ENCODE data around the gene RPTOR.

RPTOR gene

GRCh38 chr17:81015136-81015535 is 470.5 kb downstream of the RPTOR start:
- Histone ChIP-seq H3F3A (ENCODE audit: insufficient read depth, low read length) (no peaks in the 10 kb centered on the region), H3K79me2 (ENCODE audit: insufficient read depth, low read length) (no peaks in the 10 kb centered on the region), H3K9ac (ENCODE audit: low read length) (no peak overlapping the region), H3K4me2 (ENCODE audit: low read length) (no peak overlapping the region), H3K27ac (ENCODE audit: low read depth, low read length, poor library complexity, severe bottlenecking) (no peak overlapping the region), H3K27me3 (ENCODE audit: insufficient read depth, low read length) (no peaks in the 10 kb centered on the region; the same call in 1 of the 2 replicates), H3K36me3 (ENCODE audit: insufficient read depth, low read length) (no peaks in the 10 kb centered on the region; the same call in 1 of the 2 replicates), H3K9me3 (ENCODE audit: low read length) (peaks cover 4% of the 10 kb centered on the region; the same call in 1 of the 2 replicates), H3K9me2 (ENCODE audit: low read depth, low read length) (no peaks in the 10 kb centered on the region), H3K4me1 (ENCODE audit: insufficient read depth, low read length, severe bottlenecking) (no peaks in the 10 kb centered on the region), H4K20me1 (ENCODE audit: insufficient read depth, low read length) (no peaks in the 10 kb centered on the region), H2AFZ (ENCODE audit: low read length) (no peak overlapping the region), H3K4me3 (ENCODE audit: low read depth, low read length, poor library complexity, severe bottlenecking) (no peak overlapping the region)
- TF ChIP-seq CTCF (IDR thresholded peaks at IDR 0.05; ENCODE audit: low read length): no peak
- TF ChIP-seq EZH2 (IDR thresholded peaks at IDR 0.05; ENCODE audit: borderline replicate concordance, low read length): no peak

All from OCI-LY1 (cell line).